Measurements from ENCODE around the gene TRIO. TPM values are rescaled to one million over a fixed set of nuclear protein-coding genes. Genes with fewer than 3 reads are reported as not detected.
A peak's percentile ranks its signal among the peaks of the same experiment; 100 is the strongest.

Gene TRIO
- total RNA-seq, 2 donors from 2014 or later = 62.0 to 137 TPM

DNA sequence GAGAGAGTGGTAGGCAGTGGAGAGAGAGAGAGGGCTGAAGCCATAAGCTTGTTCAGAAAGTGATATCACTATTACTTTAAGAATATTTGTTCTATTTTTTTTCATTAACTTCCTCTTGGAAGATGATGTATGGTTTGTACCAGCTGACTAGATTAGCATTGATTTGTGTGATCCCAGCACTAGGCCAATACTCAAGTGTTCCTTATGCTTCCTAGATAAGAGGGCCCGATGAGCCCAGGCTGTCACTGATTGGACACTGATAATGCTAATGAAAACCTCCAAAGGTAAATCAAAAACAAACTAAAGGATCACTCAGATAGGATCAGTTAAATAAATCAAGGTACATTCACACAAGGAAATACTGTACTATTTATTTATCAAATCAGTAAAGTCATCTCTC is 385.8 kb downstream of the TRIO start:
- Histone ChIP-seq H3K27me3 (no peaks in the 10 kb centered on the region), H3K9me3 (no peaks in the 10 kb centered on the region), H3K4me1 (no peaks in the 10 kb centered on the region), H3K4me3 (no peak overlapping the region), H3K36me3 (replicated peaks in 1 of 2; ENCODE audit: insufficient read depth in 1 of 2, low read depth in 2 of 2) (no peaks in the 10 kb centered on the region), H3K27ac (no peak overlapping the region)
- no peak for DNase-seq
- 6 to 8% methylated on average over 1 of the region's 1 CpG for WGBS, 2 donors
- TF ChIP-seq, protein P1, sequence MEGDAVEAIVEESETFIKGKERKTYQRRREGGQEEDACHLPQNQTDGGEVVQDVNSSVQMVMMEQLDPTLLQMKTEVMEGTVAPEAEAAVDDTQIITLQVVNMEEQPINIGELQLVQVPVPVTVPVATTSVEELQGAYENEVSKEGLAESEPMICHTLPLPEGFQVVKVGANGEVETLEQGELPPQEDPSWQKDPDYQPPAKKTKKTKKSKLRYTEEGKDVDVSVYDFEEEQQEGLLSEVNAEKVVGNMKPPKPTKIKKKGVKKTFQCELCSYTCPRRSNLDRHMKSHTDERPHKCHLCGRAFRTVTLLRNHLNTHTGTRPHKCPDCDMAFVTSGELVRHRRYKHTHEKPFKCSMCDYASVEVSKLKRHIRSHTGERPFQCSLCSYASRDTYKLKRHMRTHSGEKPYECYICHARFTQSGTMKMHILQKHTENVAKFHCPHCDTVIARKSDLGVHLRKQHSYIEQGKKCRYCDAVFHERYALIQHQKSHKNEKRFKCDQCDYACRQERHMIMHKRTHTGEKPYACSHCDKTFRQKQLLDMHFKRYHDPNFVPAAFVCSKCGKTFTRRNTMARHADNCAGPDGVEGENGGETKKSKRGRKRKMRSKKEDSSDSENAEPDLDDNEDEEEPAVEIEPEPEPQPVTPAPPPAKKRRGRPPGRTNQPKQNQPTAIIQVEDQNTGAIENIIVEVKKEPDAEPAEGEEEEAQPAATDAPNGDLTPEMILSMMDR (IDR thresholded peaks at IDR 0.05) = no peak
- TF ChIP-seq POLR2A (IDR thresholded peaks at IDR 0.05) = no peak
- no peak for ATAC-seq
- intact Hi-C loops (cut with DNase I) = no loop called here

DNA sequence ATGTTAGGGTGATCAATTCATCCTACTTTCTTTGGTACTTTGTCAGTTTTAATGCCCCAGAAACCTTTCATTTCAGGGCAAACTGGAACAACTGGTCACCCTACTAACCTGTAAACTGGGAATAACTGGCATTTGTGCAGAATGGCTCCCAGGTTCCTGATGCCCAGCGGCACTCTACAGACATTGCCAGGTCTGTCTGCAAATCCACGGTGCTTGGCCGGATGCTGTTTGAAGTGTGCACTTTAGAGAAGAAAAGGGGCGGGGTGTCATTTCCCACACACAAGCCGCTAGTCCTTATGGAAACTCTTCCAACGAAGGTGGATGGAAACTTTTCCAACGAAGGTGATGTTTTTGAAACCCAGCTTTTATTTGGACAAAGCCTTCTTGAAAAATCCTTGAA is 388.5 kb downstream of the TRIO start:
- 68 to 76% methylated on average over 7 of the region's 7 CpGs for WGBS, 2 donors
- no peaks in the 10 kb centered on the region for H3K4me1 ChIP-seq
- intact Hi-C loops (cut with DNase I) = no loop called here
- no peaks in the 10 kb centered on the region for H3K27me3 ChIP-seq
- H3K9me3 ChIP-seq = no peaks in the 10 kb centered on the region
- TF ChIP-seq POLR2A (IDR thresholded peaks at IDR 0.05) = no peak
- TF ChIP-seq, protein P1 (IDR thresholded peaks at IDR 0.05) = no peak
- DNase-seq (no peak), ATAC-seq (no peak)
- no peak overlapping the region for H3K27ac ChIP-seq
- H3K4me3 ChIP-seq = no peak overlapping the region
- no peaks in the 10 kb centered on the region for H3K36me3 ChIP-seq (replicated peaks in 1 of 2; ENCODE audit: insufficient read depth in 1 of 2, low read depth in 2 of 2)

DNA sequence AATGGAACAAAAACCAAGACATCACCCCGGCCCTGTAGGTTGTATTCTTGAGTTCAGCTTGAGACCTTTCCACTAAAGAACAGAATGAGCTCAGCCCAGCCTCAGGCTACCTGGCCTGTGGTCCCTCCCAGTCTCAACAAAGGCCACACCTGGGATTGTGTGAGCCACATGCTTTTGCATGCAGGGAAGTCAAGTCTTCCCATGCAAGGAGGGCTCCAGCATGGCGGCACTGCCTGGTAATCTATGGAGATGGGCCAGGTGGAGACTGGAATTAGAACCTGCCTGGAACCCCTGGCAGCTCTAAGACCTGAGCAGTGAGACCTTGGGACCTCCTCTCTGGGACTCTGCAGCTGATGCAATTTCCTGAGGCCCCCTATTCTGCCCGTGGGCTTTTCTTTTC is 389.0 kb downstream of the TRIO start:
- WGBS, 2 donors = 61 to 76% methylated on average over 2 to 3 of the region's 3 CpGs
- Histone ChIP-seq H3K27me3 (no peaks in the 10 kb centered on the region), H3K4me1 (no peaks in the 10 kb centered on the region), H3K27ac (no peak overlapping the region), H3K36me3 (replicated peaks in 1 of 2; ENCODE audit: insufficient read depth in 1 of 2, low read depth in 2 of 2) (no peaks in the 10 kb centered on the region), H3K4me3 (no peak overlapping the region), H3K9me3 (no peaks in the 10 kb centered on the region)
- DNase-seq (no peak), ATAC-seq (no peak)
- TF ChIP-seq POLR2A (IDR thresholded peaks at IDR 0.05) = no peak
- TF ChIP-seq, protein P1 (IDR thresholded peaks at IDR 0.05) = no peak
- intact Hi-C loops (cut with DNase I) = no loop called here

DNA sequence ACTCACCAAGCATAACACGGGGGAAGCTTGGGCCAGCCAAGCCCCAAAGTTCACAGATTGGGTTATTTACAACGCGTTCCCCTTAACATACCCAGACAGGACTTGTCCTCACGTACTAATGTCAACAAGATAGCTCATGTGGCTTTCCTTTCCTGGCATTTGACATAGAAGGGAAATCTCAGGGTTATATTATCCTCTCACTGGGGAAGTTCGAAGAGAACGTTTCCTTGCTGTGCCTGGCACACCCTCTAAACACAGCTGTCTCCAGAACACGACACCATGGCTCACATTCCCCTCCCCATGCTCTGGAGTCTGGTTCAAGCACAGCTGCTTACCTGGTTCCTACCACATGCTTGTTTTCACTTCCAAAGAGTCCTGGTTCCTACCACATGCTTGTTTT is 391.6 kb downstream of the TRIO start:
- no peaks in the 10 kb centered on the region for H3K27me3 ChIP-seq
- H3K4me3 ChIP-seq = no peak overlapping the region
- H3K4me1 ChIP-seq = no peaks in the 10 kb centered on the region
- intact Hi-C loops (cut with DNase I) = no loop called here
- H3K36me3 ChIP-seq (replicated peaks in 1 of 2; ENCODE audit: insufficient read depth in 1 of 2, low read depth in 2 of 2) = no peaks in the 10 kb centered on the region
- DNase-seq = no peak
- WGBS, 2 donors = 15 to 21% methylated on average over 7 of the region's 7 CpGs
- no peaks in the 10 kb centered on the region for H3K9me3 ChIP-seq
- ATAC-seq = no peak
- H3K27ac ChIP-seq = no peak overlapping the region
- TF ChIP-seq, protein P1 (IDR thresholded peaks at IDR 0.05) = no peak
- no peak for TF ChIP-seq POLR2A (IDR thresholded peaks at IDR 0.05)

DNA sequence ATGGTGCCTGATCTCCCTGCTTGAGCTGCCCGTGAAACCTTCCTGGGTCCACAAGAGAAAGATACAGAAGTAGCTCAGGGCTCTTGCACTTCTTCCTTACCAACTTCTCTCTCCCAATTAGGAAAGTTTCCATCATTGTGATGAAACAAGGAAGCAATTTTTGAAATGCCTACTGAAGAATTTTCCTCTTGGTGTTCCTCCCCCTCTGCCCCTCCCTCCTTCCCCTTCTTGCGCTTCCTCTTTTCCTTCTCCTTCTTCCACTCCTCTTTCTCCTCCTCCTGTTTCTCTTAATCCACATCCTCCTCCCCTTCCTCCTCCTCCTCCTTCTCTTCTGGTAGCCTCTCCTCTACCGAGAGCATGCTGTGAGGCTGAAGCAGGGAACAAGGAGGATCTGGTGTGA is 402.2 kb downstream of the TRIO start:
- Histone ChIP-seq H3K9me3 (no peaks in the 10 kb centered on the region), H3K36me3 (replicated peaks in 1 of 2; ENCODE audit: insufficient read depth in 1 of 2, low read depth in 2 of 2) (no peaks in the 10 kb centered on the region), H3K4me1 (no peaks in the 10 kb centered on the region), H3K27me3 (no peaks in the 10 kb centered on the region), H3K4me3 (no peak overlapping the region), H3K27ac (no peak overlapping the region)
- WGBS, 2 donors = 42 to 69% methylated on average over 3 of the region's 3 CpGs
- ATAC-seq (no peak), DNase-seq (peak in 1 of 4 donors; percentile 32)
- TF ChIP-seq, protein P1 (IDR thresholded peaks at IDR 0.05) = no peak
- no peak for TF ChIP-seq POLR2A (IDR thresholded peaks at IDR 0.05)
- intact Hi-C loops (cut with DNase I) = no loop called here
